ENCODE data around the gene BBS9.
"Not testable (repeated sequence)": the region's sequence is repeated elsewhere in the genome, so short reads cannot be mapped to it uniquely, and the experiment has no call there.

BBS9 gene

GRCh38 chr7:33287738-33288137, 158.4 kb downstream of the BBS9 start:
- DNase-seq = no peak

- no peak for DNase-seq
Measured at GRCh38 chr7:33298848-33299247, 169.5 kb downstream of the BBS9 start.

GRCh38 chr7:33299425-33299824, 170.1 kb downstream of the BBS9 start:
- DNase-seq = no peak

DNA sequence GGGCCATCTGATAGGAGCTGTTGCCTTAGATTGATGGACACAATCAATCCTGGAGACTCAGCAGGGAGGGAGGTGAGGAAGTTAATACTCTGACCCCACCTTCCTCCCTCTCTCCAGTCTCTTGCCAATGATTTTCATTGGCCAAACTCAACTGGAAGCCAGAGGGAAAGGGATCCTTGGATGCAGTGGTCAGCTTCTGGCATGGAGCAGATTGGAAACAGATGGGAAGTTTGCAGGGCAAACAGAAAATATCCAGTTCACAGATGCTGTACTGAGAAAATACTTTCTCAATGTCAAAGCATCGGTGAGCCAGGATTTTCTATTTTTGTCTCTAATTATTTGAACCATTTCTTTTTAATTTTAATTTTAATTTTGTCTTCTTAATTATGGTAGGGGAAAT, 170.8 kb downstream of the BBS9 start:
- DNase-seq = no peak

DNA sequence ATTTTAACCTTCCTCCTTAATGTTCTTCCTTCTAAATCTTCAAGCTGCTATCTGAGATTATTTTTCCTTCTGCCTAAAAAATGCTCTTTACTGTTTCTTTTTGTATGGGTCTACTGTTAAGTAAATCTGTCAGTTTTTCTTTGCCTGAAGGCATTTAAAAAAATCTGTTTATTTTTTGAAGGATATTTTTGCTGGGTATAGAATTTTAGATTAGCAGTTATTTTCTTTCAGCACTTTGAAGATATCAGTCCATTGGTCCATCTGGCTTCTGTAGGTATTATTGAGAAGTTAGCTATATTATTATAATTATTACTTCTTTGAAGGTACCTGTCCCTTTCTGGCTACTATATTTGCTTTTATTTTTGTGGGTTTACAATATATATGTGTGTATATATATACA, 171.4 kb downstream of the BBS9 start:
- no peak for DNase-seq

DNA sequence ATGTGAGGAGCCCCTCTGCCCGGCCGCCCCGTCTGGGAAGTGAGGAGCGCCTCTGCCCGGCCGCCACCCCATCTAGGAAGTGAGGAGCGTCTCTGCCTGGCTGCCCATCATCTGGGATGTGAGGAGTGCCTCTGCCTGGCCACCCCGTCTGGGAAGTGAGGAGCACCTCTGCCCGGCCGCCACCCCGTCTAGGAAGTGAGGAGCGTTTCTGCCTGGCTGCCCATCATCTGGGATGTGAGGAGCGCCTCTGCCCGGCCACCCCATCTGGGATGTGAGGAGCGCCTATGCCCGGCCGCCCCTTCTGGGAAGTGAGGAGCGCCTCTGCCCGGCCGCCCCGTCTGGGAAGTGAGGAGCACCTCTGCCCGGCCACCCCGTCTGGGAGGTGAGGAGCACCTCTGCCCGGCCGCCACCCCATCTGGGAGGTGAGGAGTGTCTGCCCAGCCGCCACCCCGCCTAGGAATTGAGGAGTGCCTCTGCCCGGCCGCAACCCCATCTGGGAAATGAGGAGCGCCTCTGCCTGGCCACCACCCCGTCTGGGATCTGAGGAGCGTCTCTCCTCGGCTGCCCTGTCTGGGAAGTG, 174.7 kb downstream of the BBS9 start:
- DNase-seq = not testable (repeated sequence)

DNA sequence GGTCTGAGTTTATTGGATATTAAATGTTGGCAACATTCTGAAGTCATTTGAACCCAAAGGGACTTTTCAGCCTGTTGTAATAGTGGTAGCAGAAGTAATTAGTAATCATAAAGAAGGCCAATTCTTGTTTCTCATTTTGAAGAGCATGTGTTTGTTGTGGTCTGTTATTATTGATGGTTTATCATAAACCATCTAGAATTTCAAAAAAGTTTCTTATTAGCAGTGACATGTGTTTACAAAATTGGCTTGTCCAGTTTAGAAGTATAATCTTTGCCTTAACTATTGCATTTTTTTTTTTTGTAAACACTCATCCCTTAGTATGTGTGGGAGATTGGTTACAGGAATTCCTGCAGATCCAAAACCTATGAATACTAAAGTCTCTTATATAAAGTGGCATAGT, 177.8 kb downstream of the BBS9 start:
- DNase-seq = no peak

GRCh38 chr7:33310546-33310945, 181.2 kb downstream of the BBS9 start:
- no peak for DNase-seq

DNA sequence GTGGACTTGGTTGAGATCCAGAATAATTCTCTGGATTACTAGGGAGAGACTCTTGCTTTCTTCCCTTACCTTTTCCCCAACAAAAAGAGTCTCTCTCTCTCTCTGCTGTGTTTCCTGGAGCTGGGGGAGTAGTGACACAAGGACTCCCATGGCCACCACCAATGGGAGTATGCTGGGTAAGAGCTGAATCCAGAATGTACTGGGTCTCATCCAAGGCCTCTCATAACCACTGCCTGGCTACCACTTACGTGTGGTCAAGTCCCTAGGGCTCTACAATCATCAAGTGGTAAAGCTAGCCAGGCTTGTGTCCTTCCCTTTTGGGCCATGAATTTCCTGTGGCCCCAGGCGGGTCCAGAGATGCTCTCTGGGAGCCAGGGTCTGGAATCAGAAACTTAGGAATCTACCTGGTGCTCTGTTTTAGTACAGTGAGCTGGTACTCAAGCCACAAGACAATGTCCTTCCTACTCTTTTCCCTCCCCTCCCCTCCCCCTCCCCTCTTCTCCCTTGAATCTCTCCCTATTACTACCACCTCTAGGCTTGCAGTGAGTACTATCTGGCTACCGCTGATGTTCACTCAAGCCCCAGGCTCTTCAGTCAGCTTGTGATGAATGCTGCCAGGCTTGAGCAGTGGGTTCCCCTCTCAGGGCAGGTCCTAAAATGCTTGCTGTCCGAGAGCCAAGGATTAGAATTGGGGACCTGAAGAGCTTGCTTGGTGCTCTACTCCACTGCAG, 196.6 kb downstream of the BBS9 start:
- no peak for DNase-seq

- DNase-seq = no peak
Measured at GRCh38 chr7:33326485-33326848, 197.1 kb downstream of the BBS9 start.

GRCh38 chr7:33327427-33327826, 198.1 kb downstream of the BBS9 start:
- no peak for DNase-seq

- no peak for DNase-seq
Measured at GRCh38 chr7:33334349-33334748, 205.0 kb downstream of the BBS9 start.

DNA sequence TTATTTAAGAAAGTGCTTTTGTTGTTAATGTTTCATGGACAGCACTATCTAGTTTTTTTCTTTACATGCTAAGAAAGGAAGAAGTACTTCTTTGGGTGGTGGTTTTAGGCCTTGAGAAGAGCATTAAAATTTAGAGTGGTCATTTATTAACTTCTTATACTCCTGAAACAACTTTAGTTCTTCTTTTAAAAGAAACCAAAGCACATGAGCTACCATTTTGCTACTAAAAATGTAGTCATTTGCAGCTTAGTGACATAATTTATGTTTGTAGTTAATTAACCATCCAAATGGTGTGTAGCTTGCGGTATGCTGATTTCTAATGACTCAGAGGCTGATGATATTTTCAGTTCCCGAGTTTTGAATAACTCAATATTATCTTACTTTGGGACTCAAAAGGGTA, 207.5 kb downstream of the BBS9 start:
- no peak for DNase-seq

DNA sequence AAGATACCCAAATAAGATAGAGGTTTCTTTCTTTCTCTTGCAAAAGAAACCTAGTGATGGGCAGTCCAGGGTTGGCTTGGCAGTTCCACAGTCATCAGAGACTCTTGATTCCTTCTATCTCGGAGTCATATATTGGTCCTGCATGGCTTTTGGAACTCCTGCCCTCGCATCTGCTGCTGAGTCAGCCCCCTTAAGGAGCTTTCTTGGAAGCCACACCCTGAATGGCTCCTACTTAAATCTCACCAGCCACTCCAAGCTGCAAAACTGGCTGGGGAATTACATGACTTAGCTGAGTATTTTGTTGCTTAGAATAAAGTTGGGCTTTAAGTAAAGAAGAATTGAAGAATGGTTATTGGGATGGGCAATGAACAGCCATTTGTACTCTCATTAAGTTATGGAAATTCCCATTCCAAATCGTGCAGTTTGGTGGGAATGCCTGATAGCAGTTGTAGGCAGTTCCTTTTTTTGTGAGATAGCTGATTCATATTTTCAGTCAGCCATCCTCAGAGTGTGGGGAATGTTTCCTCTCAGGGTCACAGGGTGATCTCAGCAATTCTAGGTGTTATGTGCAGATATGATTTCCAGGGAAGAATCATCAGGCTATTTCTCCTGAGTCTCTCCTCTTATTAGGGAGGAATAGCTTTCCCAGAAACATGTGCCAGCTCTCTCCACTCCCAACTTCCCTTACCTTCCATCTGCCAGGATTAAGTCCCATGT, 209.9 kb downstream of the BBS9 start:
- DNase-seq = no peak

DNA sequence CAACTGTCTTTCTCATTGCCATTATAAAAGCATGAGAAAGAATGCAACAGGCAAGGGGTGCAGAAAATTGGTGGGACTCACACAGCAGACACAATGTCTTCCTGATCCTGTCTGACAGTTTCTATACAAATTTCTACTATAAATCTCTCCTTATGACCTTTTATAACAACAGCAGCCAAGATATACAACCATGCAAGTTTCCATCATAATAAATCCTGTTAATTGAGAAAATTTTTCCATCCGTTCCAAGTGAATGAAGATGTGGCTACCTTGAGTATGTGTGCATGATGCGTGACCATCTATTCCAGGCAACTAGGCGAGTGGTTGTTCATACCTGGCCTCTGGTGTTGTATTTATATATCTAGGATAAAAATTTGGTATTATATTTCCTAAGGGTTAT, 216.7 kb downstream of the BBS9 start:
- no peak for DNase-seq

DNA sequence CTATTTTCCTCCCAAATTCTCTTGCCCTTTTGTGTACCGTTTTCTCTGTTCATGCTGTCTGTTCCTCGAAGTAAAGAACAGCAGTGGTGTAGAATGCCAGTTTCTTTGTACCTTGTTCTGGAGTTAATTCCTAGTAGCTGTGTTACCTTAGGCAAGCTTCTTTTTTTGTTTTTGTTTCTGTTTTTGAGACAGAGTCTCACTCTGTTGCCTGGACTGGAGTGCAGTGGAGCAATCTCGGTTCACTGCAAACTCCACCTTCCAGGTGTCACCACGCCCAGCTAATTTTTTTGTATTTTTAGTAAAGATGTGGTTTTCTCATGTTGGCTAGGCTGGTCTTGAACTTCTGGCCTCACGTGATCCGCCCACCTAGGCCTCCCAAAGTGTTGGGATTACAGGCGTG, 221.2 kb downstream of the BBS9 start:
- no peak for DNase-seq

DNA sequence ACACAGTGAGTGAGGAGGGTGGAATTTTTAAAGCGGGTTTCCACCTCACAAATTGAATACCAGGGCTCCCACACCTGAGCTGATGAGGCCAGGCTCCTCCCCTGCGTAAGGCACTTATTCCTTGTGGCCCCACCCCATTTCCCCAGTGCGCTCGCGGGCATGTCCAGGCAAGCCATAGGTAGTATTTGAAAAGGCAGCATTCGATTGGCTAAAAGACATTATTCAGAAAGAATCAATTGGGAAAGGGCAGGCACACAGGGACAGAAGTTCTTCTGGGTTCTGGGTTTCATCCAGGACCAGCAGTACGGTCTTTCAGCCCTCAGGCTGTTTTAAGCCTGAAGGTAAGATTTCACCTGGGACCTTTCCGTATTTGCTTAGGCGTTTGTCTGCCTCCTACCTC, 222.3 kb downstream of the BBS9 start:
- no peak for DNase-seq

DNA sequence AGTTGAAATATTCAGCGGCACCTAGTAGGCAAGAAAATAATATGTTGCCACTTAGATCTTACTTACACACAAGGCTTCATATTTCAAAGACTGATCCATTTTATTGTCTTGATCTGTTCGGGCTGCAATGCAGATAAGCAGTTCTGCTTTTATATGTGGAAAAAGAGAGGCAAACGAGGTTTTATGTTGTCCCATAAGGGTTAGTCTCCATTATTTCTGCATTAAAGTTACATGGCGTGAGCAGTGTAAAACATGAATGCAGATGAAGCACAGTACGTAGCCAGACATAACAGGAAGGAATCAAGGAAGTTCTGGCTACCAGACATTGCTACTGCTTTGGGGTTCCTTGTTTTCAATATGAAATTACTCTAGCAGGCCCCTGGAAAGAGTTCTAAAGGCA, 224.8 kb downstream of the BBS9 start:
- no peak for DNase-seq

- no peak for DNase-seq
Measured at GRCh38 chr7:33355386-33355785, 226.0 kb downstream of the BBS9 start.

- DNase-seq = no peak
Measured at GRCh38 chr7:33356336-33356735, 227.0 kb downstream of the BBS9 start.

GRCh38 chr7:33357846-33358245, 228.5 kb downstream of the BBS9 start:
- DNase-seq = no peak

DNA sequence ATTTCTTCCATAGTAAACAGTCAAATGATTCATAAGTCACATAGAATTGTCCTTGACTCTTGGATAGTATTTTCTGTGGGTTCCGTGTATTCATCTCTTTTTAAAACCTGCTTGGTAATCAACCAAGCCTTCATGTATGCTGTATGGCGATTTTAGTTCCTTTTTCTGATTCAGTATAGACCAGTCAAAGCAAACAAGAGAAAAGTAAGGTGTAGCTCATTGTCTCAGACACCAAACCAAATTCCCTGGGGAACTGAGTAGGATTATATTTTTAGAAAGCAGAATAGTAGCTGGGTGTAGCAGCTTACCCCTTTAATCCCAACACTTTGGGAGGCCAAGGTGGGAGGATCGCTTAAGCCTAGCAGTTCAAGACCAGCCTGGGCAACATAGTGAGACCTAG, 240.5 kb downstream of the BBS9 start:
- no peak for DNase-seq

- no peak for DNase-seq
Measured at GRCh38 chr7:33373195-33373594, 243.8 kb downstream of the BBS9 start.

DNA sequence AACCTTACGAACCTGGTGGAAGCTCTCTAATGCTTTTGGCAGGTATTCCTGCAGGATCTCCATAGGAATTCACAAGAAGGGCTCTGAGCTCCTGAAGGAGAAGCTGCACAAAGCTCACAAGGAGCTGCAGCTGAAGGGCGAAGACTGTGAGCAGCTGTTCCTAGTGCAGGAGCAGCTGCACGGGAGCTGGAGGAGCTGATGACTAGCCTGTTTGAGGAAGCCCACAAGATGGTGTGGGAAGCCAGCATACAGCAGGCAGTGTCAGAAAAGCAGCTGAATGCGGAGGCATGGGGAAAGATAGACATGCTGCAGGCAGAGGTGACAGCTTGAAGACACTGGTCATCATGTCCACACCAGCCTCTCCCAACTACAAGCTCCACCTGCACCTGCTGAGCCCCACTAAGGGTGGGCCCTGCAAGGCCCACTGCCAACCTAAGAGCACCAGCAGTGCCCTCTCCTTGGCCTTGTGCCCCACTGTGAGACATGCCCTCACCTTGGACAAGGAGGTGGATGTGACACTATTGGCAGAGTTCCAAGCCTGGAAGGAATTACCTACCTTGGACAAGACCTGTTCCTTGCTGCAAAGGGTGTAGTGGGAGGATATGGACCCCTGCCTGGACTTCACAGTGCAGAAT, 250.6 kb downstream of the BBS9 start:
- no peak for DNase-seq
